ENCODE results near the gene CFDP1. TPM values are rescaled to one million over a fixed set of nuclear protein-coding genes. Genes with fewer than 3 reads are reported as not detected.
"Not testable (repeated sequence)": the region's sequence is repeated elsewhere in the genome, so short reads cannot be mapped to it uniquely, and the experiment has no call there.

CFDP1 gene
- total and polyA plus RNA-seq, 10 donors = 56.1 to 222 (median 108) TPM

GRCh38 chr16:75443298-75443697, 10.0 kb upstream of the CFDP1 start:
- intact Hi-C loops (cut with DNase I; ENCODE audit: low total_unique reads) = no loop called here
- no peaks in the 10 kb centered on the region for H3K27me3 ChIP-seq (replicated peaks in 1 of 7)
- no peaks in the 10 kb centered on the region for H3K9me3 ChIP-seq
- H3K36me3 ChIP-seq = peaks cover 0 to 47% (median 13%) of the 10 kb centered on the region in 6 donors
- DNase-seq = no peak
- TF ChIP-seq POLR2AphosphoS5 (IDR thresholded peaks at IDR 0.05) (no peak), POLR2A (IDR thresholded peaks at IDR 0.05) (no peak)
- TF ChIP-seq, protein P1, sequence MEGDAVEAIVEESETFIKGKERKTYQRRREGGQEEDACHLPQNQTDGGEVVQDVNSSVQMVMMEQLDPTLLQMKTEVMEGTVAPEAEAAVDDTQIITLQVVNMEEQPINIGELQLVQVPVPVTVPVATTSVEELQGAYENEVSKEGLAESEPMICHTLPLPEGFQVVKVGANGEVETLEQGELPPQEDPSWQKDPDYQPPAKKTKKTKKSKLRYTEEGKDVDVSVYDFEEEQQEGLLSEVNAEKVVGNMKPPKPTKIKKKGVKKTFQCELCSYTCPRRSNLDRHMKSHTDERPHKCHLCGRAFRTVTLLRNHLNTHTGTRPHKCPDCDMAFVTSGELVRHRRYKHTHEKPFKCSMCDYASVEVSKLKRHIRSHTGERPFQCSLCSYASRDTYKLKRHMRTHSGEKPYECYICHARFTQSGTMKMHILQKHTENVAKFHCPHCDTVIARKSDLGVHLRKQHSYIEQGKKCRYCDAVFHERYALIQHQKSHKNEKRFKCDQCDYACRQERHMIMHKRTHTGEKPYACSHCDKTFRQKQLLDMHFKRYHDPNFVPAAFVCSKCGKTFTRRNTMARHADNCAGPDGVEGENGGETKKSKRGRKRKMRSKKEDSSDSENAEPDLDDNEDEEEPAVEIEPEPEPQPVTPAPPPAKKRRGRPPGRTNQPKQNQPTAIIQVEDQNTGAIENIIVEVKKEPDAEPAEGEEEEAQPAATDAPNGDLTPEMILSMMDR (IDR thresholded peaks at IDR 0.05 in 8 of 11, conservative IDR thresholded peaks at IDR 0.05 in 3 of 11) = no peak
- 68 to 81% (median 77%) methylated on average over 3 of the region's 3 CpGs for WGBS, 5 donors
- no peaks in the 10 kb centered on the region for H3K4me1 ChIP-seq
- H3K4me3 ChIP-seq = no peak overlapping the region
- H3K27ac ChIP-seq = no peak overlapping the region

DNA sequence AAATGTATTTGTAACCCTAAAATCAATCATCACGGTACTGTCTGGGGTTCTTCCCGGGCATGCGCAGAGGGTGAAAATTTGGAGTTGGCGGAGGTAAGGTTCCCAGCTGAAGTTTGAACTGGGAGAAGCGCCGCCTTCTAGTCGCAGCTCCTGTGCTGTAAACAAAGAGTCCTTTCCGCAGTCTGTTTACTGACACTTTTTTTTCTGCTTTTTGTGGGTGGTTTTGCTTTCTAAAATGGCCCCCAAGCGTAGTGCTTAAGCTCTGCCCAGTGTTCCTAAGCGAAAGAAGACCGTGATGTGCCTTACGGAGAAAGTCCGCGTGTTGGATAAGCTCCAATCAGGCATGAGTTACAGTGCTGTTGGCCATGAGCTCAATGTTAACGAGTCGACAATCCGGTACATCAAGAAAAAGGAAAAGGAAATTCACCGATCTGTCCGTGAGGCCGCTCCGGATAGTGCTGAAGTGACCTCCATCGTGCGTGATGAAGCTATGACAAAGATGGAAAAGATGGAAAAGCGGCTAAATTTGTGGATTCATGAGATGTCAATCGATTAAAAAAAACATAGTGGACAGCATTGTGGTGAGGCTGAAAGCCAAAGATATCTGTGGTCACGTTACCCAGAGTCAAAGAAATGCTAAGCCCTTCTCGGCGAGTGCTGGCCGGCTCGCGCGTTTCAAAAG, 570 bp upstream of the CFDP1 start:
- H3K9me3 ChIP-seq = no peaks in the 10 kb centered on the region
- 2 to 6% (median 4%) methylated on average over 32 of the region's 32 CpGs for WGBS, 5 donors
- H3K36me3 ChIP-seq = no peaks in the 10 kb centered on the region
- H3K27me3 ChIP-seq (replicated peaks in 1 of 7) = no peaks in the 10 kb centered on the region
- intact Hi-C loops (cut with DNase I; ENCODE audit: low total_unique reads) = no loop called here
- peak overlapping the region; percentile 78 to 99 (median 95) for H3K4me3 ChIP-seq
- H3K4me1 ChIP-seq = peaks cover 0 to 47% (median 31%) of the 10 kb centered on the region in 6 donors
- TF ChIP-seq, protein P1 (IDR thresholded peaks at IDR 0.05 in 8 of 11, conservative IDR thresholded peaks at IDR 0.05 in 3 of 11) = no peak
- peak in 1 of 3 donors; percentile 23 for TF ChIP-seq POLR2A (IDR thresholded peaks at IDR 0.05)
- peak in 1 of 3 donors; percentile 58 for TF ChIP-seq POLR2AphosphoS5 (IDR thresholded peaks at IDR 0.05)
- H3K27ac ChIP-seq = peak overlapping the region; percentile 86 to 98 (median 96)
- peak; percentile 78 for DNase-seq

DNA sequence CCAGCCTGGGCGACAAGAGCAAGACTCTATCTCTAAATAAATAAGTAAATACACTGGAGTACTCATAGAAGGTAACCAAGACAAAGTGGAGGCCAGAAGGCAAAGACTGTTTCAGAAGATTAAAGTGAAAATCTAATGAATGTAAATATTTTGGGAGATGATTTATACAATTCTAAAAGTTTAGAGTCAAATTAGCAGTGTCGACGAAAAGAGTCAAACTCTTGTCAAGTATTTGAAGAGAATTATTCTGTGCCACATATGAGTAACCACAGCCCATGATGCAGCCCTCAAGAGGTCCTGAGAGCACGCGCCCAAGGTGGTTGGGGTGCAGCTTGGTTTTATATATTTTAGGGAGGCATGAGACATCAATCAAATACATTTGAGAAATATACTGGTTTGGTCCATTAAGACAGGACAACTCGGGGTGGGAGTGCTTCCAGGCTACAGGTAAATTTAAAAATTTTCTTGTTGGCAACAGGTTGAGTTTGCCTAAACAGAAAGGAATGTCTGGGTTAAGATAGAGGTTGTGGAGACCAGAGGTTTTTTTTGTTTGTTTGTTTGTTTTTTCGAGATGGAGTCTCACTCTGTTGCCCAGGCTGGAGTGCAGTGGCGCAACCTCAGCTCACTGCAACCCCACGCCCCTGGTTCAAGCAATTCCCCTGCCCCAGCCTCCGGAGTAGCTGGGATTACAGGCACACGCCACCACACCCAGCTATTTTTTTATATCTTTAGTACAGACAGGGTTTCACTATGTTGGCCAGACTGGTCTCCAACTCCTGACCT, 3.5 kb downstream of the CFDP1 start:
- Histone ChIP-seq H3K9me3 (no peaks in the 10 kb centered on the region), H3K27ac (no peak overlapping the region), H3K4me1 (peaks cover 0 to 57% (median 32%) of the 10 kb centered on the region in 6 donors), H3K4me3 (no peak overlapping the region), H3K27me3 (replicated peaks in 1 of 7) (no peaks in the 10 kb centered on the region), H3K36me3 (no peaks in the 10 kb centered on the region)
- intact Hi-C loops (cut with DNase I; ENCODE audit: low total_unique reads) = no loop called here
- TF ChIP-seq POLR2AphosphoS5 (IDR thresholded peaks at IDR 0.05) = no peak
- no peak for TF ChIP-seq POLR2A (IDR thresholded peaks at IDR 0.05)
- TF ChIP-seq, protein P1 (IDR thresholded peaks at IDR 0.05 in 8 of 11, conservative IDR thresholded peaks at IDR 0.05 in 3 of 11) = no peak
- DNase-seq = no peak
- 85 to 94% (median 91%) methylated on average over 11 of the region's 11 CpGs for WGBS, 5 donors

DNA sequence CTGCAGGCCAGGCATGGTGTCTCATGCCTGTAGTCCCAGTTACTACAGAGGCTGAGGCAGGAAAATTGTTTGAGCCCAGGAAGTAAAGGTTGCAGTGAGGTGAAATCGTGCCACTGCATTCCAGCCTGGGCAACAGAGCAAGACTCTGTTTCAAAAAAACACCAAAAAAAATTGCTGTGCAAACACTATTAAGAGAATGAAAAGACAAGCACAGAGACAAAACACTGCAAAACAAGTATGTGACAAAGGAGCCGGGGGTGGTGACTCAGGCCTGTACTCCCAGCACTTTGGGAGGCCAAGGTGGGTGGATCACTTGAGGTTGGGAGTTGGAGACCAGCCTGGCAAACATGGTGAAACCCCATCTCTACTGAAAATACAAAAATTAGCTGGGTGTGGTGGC, 6.8 kb downstream of the CFDP1 start:
- H3K4me3 ChIP-seq; H3K36me3 ChIP-seq; H3K27me3 ChIP-seq (replicated peaks in 1 of 7); intact Hi-C loops (cut with DNase I; ENCODE audit: low total_unique reads); DNase-seq; H3K9me3 ChIP-seq: not testable (repeated sequence)
- Histone ChIP-seq H3K4me1 (peaks cover 0 to 41% (median 14%) of the 10 kb centered on the region in 6 donors), H3K27ac (peak overlapping the region in 1 of 8 donors; percentile 39)
- WGBS, 5 donors = 72 to 92% (median 85%) methylated on average over 2 of the region's 2 CpGs

GRCh38 chr16:75424105-75424762, 9.1 kb downstream of the CFDP1 start:
- 79 to 95% (median 89%) methylated on average over 18 of the region's 18 CpGs for WGBS, 5 donors
- DNase-seq; H3K4me3 ChIP-seq; H3K27ac ChIP-seq; H3K36me3 ChIP-seq; H3K27me3 ChIP-seq (replicated peaks in 1 of 7); H3K9me3 ChIP-seq; intact Hi-C loops (cut with DNase I; ENCODE audit: low total_unique reads): not testable (repeated sequence)
- H3K4me1 ChIP-seq = peaks cover 6 to 40% (median 20%) of the 10 kb centered on the region in 6 donors

Measured in spleen (tissue), 11 donors.